Measurements from ENCODE around the gene NPFFR2. TPM values are rescaled to one million over a fixed set of nuclear protein-coding genes. Genes with fewer than 3 reads are reported as not detected.

Gene NPFFR2
- total RNA-seq, 1 experiment from 2014 or later: not detected

- Histone ChIP-seq H3K79me2 (ENCODE audit: insufficient read depth, low read length) (no peaks in the 10 kb centered on the region), H3K4me2 (ENCODE audit: low read length) (no peak overlapping the region), H4K20me1 (ENCODE audit: insufficient read depth) (no peaks in the 10 kb centered on the region), H3K27ac (ENCODE audit: low read depth, low read length) (no peak overlapping the region), H3K27me3 (ENCODE audit: insufficient read depth, low read length) (no peaks in the 10 kb centered on the region), H3K9me3 (ENCODE audit: control insufficient read depth in 1 of 2, insufficient read depth in 1 of 2, low read depth in 1 of 2, low read length in 2 of 2) (peaks cover 5 to 8% of the 10 kb centered on the region in 2 experiments; a peak in 2 of 4 replicates), H3K9ac (ENCODE audit: low read length) (no peak overlapping the region), H3K4me1 (ENCODE audit: control insufficient read depth in 1 of 2, insufficient read depth in 2 of 2, low read length in 2 of 2) (no peaks in the 10 kb centered on the region), H3K9me2 (ENCODE audit: insufficient read depth) (no peaks in the 10 kb centered on the region), H2AFZ (ENCODE audit: low read depth, low read length, poor library complexity, severe bottlenecking) (no peak overlapping the region), H3K36me3 (ENCODE audit: control insufficient read depth in 1 of 2, insufficient read depth in 2 of 2, low read length in 2 of 2) (no peaks in the 10 kb centered on the region), H3K4me3 (replicated peaks in 1 of 2; ENCODE audit: low read depth in 1 of 2, low read length in 2 of 2) (no peak overlapping the region)
- no TSS peak for BruUV-seq (replicated peaks)
- RAD21 ChIA-PET (ENCODE audit: low non-redundant PET in 1 of 2, low total read pairs in 2 of 2, uncharacterized antibody in 2 of 2, unreplicated experiment in 2 of 2): no interaction called here
- CTCF ChIA-PET: no interaction called here
- intact Hi-C loops (cut with micrococcal nuclease): no loop called here
- POLR2A ChIA-PET: no interaction called here
- no peak for ATAC-seq
- DNase-seq (ENCODE audit: low read depth, low spot score): no peak
- TF ChIP-seq CBX3 (IDR thresholded peaks at IDR 0.05; ENCODE audit: low read depth): no peak
- TF ChIP-seq, protein P1, sequence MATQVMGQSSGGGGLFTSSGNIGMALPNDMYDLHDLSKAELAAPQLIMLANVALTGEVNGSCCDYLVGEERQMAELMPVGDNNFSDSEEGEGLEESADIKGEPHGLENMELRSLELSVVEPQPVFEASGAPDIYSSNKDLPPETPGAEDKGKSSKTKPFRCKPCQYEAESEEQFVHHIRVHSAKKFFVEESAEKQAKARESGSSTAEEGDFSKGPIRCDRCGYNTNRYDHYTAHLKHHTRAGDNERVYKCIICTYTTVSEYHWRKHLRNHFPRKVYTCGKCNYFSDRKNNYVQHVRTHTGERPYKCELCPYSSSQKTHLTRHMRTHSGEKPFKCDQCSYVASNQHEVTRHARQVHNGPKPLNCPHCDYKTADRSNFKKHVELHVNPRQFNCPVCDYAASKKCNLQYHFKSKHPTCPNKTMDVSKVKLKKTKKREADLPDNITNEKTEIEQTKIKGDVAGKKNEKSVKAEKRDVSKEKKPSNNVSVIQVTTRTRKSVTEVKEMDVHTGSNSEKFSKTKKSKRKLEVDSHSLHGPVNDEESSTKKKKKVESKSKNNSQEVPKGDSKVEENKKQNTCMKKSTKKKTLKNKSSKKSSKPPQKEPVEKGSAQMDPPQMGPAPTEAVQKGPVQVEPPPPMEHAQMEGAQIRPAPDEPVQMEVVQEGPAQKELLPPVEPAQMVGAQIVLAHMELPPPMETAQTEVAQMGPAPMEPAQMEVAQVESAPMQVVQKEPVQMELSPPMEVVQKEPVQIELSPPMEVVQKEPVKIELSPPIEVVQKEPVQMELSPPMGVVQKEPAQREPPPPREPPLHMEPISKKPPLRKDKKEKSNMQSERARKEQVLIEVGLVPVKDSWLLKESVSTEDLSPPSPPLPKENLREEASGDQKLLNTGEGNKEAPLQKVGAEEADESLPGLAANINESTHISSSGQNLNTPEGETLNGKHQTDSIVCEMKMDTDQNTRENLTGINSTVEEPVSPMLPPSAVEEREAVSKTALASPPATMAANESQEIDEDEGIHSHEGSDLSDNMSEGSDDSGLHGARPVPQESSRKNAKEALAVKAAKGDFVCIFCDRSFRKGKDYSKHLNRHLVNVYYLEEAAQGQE (IDR thresholded peaks at IDR 0.05; ENCODE audit: low read depth): no peak
- no peak for TF ChIP-seq EZH2phosphoT487 (IDR thresholded peaks at IDR 0.05; ENCODE audit: borderline replicate concordance)
- TF ChIP-seq ELF1 (IDR thresholded peaks at IDR 0.05; ENCODE audit: borderline replicate concordance, low read depth): no peak
Observed at GRCh38 chr4:71992571-71993312, 39.1 kb upstream of the NPFFR2 start.

DNA sequence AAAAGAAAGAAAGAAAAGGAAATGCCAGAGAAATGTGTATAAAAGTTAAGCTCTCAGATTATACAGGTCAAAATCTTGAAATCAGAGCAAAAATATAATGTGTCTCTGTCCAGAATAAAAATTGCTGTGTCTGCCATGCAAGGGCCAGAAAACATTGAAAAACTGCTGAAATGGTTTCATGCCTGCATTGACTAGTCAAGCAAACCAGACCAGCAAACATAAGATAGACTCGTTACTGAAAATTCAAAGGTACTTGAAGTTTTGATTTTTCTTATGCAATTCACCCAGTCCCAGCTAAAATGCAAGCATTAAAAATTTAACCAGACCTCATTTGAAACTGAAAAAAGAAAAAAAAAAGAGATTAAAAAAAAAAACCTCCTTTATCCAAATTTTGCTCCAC, 37.2 kb upstream of the NPFFR2 start:
- BruUV-seq (replicated peaks): no TSS peak
- ChIA-PET POLR2A (no interaction called here), RAD21 (ENCODE audit: low non-redundant PET in 1 of 2, low total read pairs in 2 of 2, uncharacterized antibody in 2 of 2, unreplicated experiment in 2 of 2) (no interaction called here)

More for the DNA sequence above, 37.2 kb upstream of the NPFFR2 start:
- DNase-seq (ENCODE audit: low read depth, low spot score): no peak
- Histone ChIP-seq H4K20me1 (ENCODE audit: insufficient read depth) (no peaks in the 10 kb centered on the region), H3K27ac (ENCODE audit: low read depth, low read length) (no peak overlapping the region), H3K4me3 (replicated peaks in 1 of 2; ENCODE audit: low read depth in 1 of 2, low read length in 2 of 2) (no peak overlapping the region), H3K9me3 (ENCODE audit: control insufficient read depth in 1 of 2, insufficient read depth in 1 of 2, low read depth in 1 of 2, low read length in 2 of 2) (peaks cover 5 to 8% of the 10 kb centered on the region in 2 experiments; a peak in 2 of 4 replicates), H3K9ac (ENCODE audit: low read length) (no peak overlapping the region), H3K36me3 (ENCODE audit: control insufficient read depth in 1 of 2, insufficient read depth in 2 of 2, low read length in 2 of 2) (no peaks in the 10 kb centered on the region), H3K27me3 (ENCODE audit: insufficient read depth, low read length) (no peaks in the 10 kb centered on the region), H3K4me2 (ENCODE audit: low read length) (no peak overlapping the region), H3K9me2 (ENCODE audit: insufficient read depth) (no peaks in the 10 kb centered on the region), H3K79me2 (ENCODE audit: insufficient read depth, low read length) (no peaks in the 10 kb centered on the region), H2AFZ (ENCODE audit: low read depth, low read length, poor library complexity, severe bottlenecking) (no peak overlapping the region), H3K4me1 (ENCODE audit: control insufficient read depth in 1 of 2, insufficient read depth in 2 of 2, low read length in 2 of 2) (no peaks in the 10 kb centered on the region)
- CTCF ChIA-PET: no interaction called here
- TF ChIP-seq RAD21 (IDR thresholded peaks at IDR 0.05; ENCODE audit: low read depth) (no peak), POLR2A (IDR thresholded peaks at IDR 0.05; ENCODE audit: borderline replicate concordance, extremely low read depth, insufficient read depth, insufficient read length) (no peak), YY1 (IDR thresholded peaks at IDR 0.05; ENCODE audit: extremely low read depth, insufficient replicate concordance, low read depth, low read length) (no peak), SRF (IDR thresholded peaks at IDR 0.05; ENCODE audit: low read depth) (no peak), SIN3A (IDR thresholded peaks at IDR 0.05; ENCODE audit: low read depth) (no peak), ZNF274 (IDR thresholded peaks at IDR 0.05; ENCODE audit: low read depth, low read length) (no peak), ATF3 (IDR thresholded peaks at IDR 0.05) (no peak), CBX3 (IDR thresholded peaks at IDR 0.05; ENCODE audit: low read depth) (no peak), EZH2phosphoT487 (IDR thresholded peaks at IDR 0.05; ENCODE audit: borderline replicate concordance) (no peak)
- no peak for ATAC-seq
- intact Hi-C loops (cut with micrococcal nuclease): no loop called here

Data from HCT116 (cell line).